GM12878 (cell line): ENCODE data around the gene UBR3. TPM values are rescaled to one million over a fixed set of nuclear protein-coding genes. Genes with fewer than 3 reads are reported as not detected.

Experiments
- ATAC-seq: fragments of 200-7000 bp; cut with Tn5 transposase; 3 replicates; pipeline ENCODE4 v1.9.1; 2020; ENCODE audit warnings: mild to moderate bottlenecking, moderate library complexity
- BruUV-seq: library from RNA; stranded (reverse); fragments of 400-500 nt; replicated peaks from 2 replicates; lab custom pipeline; 2021; lab: Mats Ljungman, UMichigan
- CTCF ChIA-PET: fragments of 300-600 bp; sonication (Branson Sonifier 250); formaldehyde crosslinking; extraction: SDS; loops from one replicate; lab custom pipeline; 2021; ENCODE audit warnings: inconsistent platforms; lab: Yijun Ruan, JAX
- POLR2A ChIA-PET: fragments of 350-600 bp; formaldehyde crosslinking; extraction: SDS; loops from one replicate; lab custom pipeline; 2021; ENCODE audit warnings: inconsistent platforms; lab: Charles Lee
- RAD21 ChIA-PET: fragments of 300-600 bp; sonication (Branson Sonifier 250); formaldehyde crosslinking; loops from one replicate; lab custom pipeline; 2023; ENCODE audit warnings: antibody characterized with exemption; ENCODE audit not compliant: unreplicated experiment; lab: Charles Lee
- SMC1A ChIA-PET: fragments of 300-600 bp; sonication (Branson Sonifier 250); formaldehyde crosslinking; loops from one replicate; lab custom pipeline; 2023; ENCODE audit not compliant: unreplicated experiment, uncharacterized antibody; lab: Charles Lee
- DNase-seq: peaks from one replicate; pipeline ENCODE4 v3.0.0-alpha.2; 2011; ENCODE audit warnings: low read depth, low spot score
- FAIRE-seq: peaks from 3 replicates; lab custom pipeline; 2011; peaks lifted over from hg19 to GRCh38; lab: Jason Lieb, UNC
- H2AFZ ChIP-seq: 2 replicates; pipeline ENCODE4 v1.6.0; 2011; ENCODE audit warnings: low read depth, low read length, control low read depth; ENCODE audit not compliant: control insufficient read depth
- H3K27ac ChIP-seq: 2 replicates; pipeline ENCODE4 v1.5.1; 2011; ENCODE audit warnings: control low read depth; ENCODE audit not compliant: control insufficient read depth, insufficient read depth
- H3K27me3 ChIP-seq, 2 experiments: replicated peaks in 1 of 2; 2 replicates each; pipeline versions ENCODE4 v1.6.0 to v1.6.1; 2011; ENCODE audit warnings: low read length in 1 of 2; ENCODE audit not compliant: control insufficient read depth in 2 of 2, insufficient read depth in 2 of 2
- H3K36me3 ChIP-seq, 2 experiments: 2 replicates each; pipeline ENCODE4 v1.5.1; 2011; ENCODE audit warnings: low read length in 1 of 2; ENCODE audit not compliant: control insufficient read depth in 2 of 2, insufficient read depth in 2 of 2
- H3K4me1 ChIP-seq: 2 replicates; pipeline ENCODE4 v1.6.1; 2011; ENCODE audit warnings: mild to moderate bottlenecking, low read length, moderate library complexity, mixed read lengths; ENCODE audit not compliant: control insufficient read depth, insufficient read depth
- H3K4me2 ChIP-seq: 2 replicates; pipeline ENCODE4 v1.6.0; 2011; ENCODE audit warnings: control low read depth; ENCODE audit not compliant: control insufficient read depth, insufficient read depth
- H3K4me3 ChIP-seq: fragments of 200-600 bp; sonication (generic); 2 replicates; pipeline ENCODE4 v1.5.1; 2016
- H3K79me2 ChIP-seq: 2 replicates; pipeline ENCODE4 v1.6.0; 2011; ENCODE audit warnings: low read length; ENCODE audit not compliant: control insufficient read depth, insufficient read depth
- H3K9ac ChIP-seq: 2 replicates; pipeline ENCODE4 v1.8.0; 2011; ENCODE audit warnings: low read length, control low read depth, mixed read lengths; ENCODE audit not compliant: control insufficient read depth, insufficient read depth
- H3K9me3 ChIP-seq: replicated peaks from 3 replicates; pipeline ENCODE4 v1.5.1; 2011; ENCODE audit warnings: mild to moderate bottlenecking, low read length; ENCODE audit not compliant: control insufficient read depth, insufficient read depth
- H4K20me1 ChIP-seq: 2 replicates; pipeline ENCODE4 v1.6.0; 2011; ENCODE audit not compliant: control insufficient read depth, insufficient read depth
- ATF7 ChIP-seq: fragments of 450-650 bp; IDR thresholded peaks from 2 replicates; pipeline ENCODE4 v1.6.1; 2016; ENCODE audit warnings: low read depth, mild to moderate bottlenecking
- CBFB ChIP-seq: IDR thresholded peaks from 2 replicates; pipeline ENCODE4 v1.6.1; 2016; ENCODE audit warnings: antibody characterized with exemption, low read depth
- CREB1 ChIP-seq: IDR thresholded peaks from 2 replicates; pipeline ENCODE4 v1.6.1; 2012; ENCODE audit warnings: low read depth, mild to moderate bottlenecking, inconsistent platforms
- EED ChIP-seq: sonication (generic); IDR thresholded peaks from 2 replicates; pipeline ENCODE4 v1.6.1; 2016; ENCODE audit warnings: antibody characterized with exemption, low read depth
- EP300 ChIP-seq, 2 experiments: fragments of 150-350 bp in 1 of 2; IDR thresholded peaks; 2 replicates each; pipeline ENCODE4 v1.6.1; 2011 to 2012; ENCODE audit warnings: low read depth in 2 of 2, low read length in 2 of 2, borderline replicate concordance in 1 of 2, improper control_type of control experiment in 1 of 2, inconsistent platforms in 1 of 2; ENCODE audit not compliant: control insufficient read depth in 1 of 2
- FOXM1 ChIP-seq: IDR thresholded peaks from 2 replicates; pipeline ENCODE4 v1.6.1; 2012; ENCODE audit warnings: low read depth, mild to moderate bottlenecking, inconsistent platforms, low read length, moderate library complexity
- JUND ChIP-seq: IDR thresholded peaks from 2 replicates; pipeline ENCODE4 v1.6.1; 2012; ENCODE audit warnings: low read depth, mild to moderate bottlenecking, low read length, improper control_type of control experiment, moderate library complexity
- MEF2B ChIP-seq: fragments of 450-650 bp; IDR thresholded peaks from 2 replicates; pipeline ENCODE4 v1.6.1; 2018; ENCODE audit warnings: mild to moderate bottlenecking, moderate library complexity; ENCODE audit not compliant: partially characterized antibody, poor library complexity, severe bottlenecking
- MTA2 ChIP-seq: fragments of 450-650 bp; IDR thresholded peaks from 2 replicates; pipeline ENCODE4 v1.6.1; 2016; ENCODE audit warnings: low read depth, mild to moderate bottlenecking, moderate library complexity
- MTA3 ChIP-seq: IDR thresholded peaks from 2 replicates; pipeline ENCODE4 v1.6.1; 2012; ENCODE audit warnings: low read length, inconsistent platforms, borderline replicate concordance
- NFYA ChIP-seq: IDR thresholded peaks from 2 replicates; pipeline ENCODE4 v1.6.1; 2011; ENCODE audit warnings: low read depth, mild to moderate bottlenecking, low read length, improper control_type of control experiment, borderline replicate concordance
- SUZ12 ChIP-seq: fragments of 200-600 bp; sonication (generic); IDR thresholded peaks from one replicate; pipeline ENCODE4 v1.6.1; 2018; ENCODE audit warnings: antibody characterized with exemption, mild to moderate bottlenecking; ENCODE audit not compliant: unreplicated experiment
- TBL1XR1 ChIP-seq: IDR thresholded peaks from 2 replicates; pipeline ENCODE4 v1.6.1; 2012; ENCODE audit warnings: low read depth, low read length, improper control_type of control experiment
- WGBS: methylation state at CpG from one replicate; pipeline ENCODE4 v1.1.6; 2016; ENCODE audit warnings: low lambda C conversion rate; ENCODE audit not compliant: insufficient replicate concordance, insufficient coverage; ENCODE audit errors: missing lambda C conversion rate; 5-methylcytosine and 5-hydroxymethylcytosine counted together
- in situ Hi-C: fragments of 300-500 bp; cut with MboI; formaldehyde crosslinking; loops from 9 replicates; pipeline ENCODE4 v1.14.3; 2018; ENCODE audit warnings: mixed read lengths
- intact Hi-C: fragments of 100-400 bp; cut with micrococcal nuclease; formaldehyde crosslinking; loops from one replicate; pipeline ENCODE4 v1.14.2; 2022; ENCODE audit not compliant: unreplicated experiment
- polyA plus RNA-seq, 11 experiments: library from polyadenylated mRNA; depleted of rRNA in 4 of 11; unstranded in 6 of 11; stranded (reverse) in 5 of 11; fragments of >200 nt; fragmentation: Nextera tagmentation in 4 of 11; fragmentation: Illumina TruSeq in 1 of 11; extraction: Ambion mirVana in 4 of 11; extraction: Trizol in 1 of 11; gene quantifications; 1 replicate in 1 of 11; 2 replicates in 10 of 11; pipeline versions ENCODE4 v1.2.1 to v1.2.3, GENCODE V29; 2011 to 2016; ENCODE audit warnings: inconsistent platforms in 2 of 11, missing spikeins in 2 of 11, low read depth in 1 of 11
- total RNA-seq, 4 experiments: library from RNA; depleted of rRNA in 3 of 4; stranded (reverse); fragments of >200 nt in 3 of 4; fragmentation: Illumina TruSeq in 1 of 4; extraction: Trizol in 1 of 4; gene quantifications; 2 replicates each; pipeline versions ENCODE4 v1.2.1 to v1.2.3, GENCODE V29; 2013 to 2021
- TF ChIP-seq, protein P1 (sequence below): fragments of 450-650 bp; IDR thresholded peaks from 2 replicates; pipeline ENCODE4 v1.6.1; 2017; ENCODE audit warnings: borderline replicate concordance
- TF ChIP-seq, protein P2 (sequence below): fragments of 450-650 bp; IDR thresholded peaks from 2 replicates; pipeline ENCODE4 v1.6.1; 2018; ENCODE audit warnings: mild to moderate bottlenecking, low read depth, moderate library complexity; ENCODE audit not compliant: partially characterized antibody
- TF ChIP-seq, protein P3 (sequence below): IDR thresholded peaks from 2 replicates; pipeline ENCODE4 v1.6.1; 2012; ENCODE audit warnings: low read depth, low read length, improper control_type of control experiment
- TF ChIP-seq, protein P4 (sequence below): fragments of 450-650 bp; IDR thresholded peaks from 2 replicates; pipeline ENCODE4 v1.6.1; 2017; ENCODE audit warnings: mild to moderate bottlenecking, low read depth, inconsistent platforms; ENCODE audit not compliant: poor library complexity, severe bottlenecking

UBR3 gene
- total and polyA plus RNA-seq, 10 of the 15 experiments (the other 5 are each of a cell fraction or from before 2014, with no cell fraction given) = 3.8 to 22.9 (median 11.2) TPM

DNA sequence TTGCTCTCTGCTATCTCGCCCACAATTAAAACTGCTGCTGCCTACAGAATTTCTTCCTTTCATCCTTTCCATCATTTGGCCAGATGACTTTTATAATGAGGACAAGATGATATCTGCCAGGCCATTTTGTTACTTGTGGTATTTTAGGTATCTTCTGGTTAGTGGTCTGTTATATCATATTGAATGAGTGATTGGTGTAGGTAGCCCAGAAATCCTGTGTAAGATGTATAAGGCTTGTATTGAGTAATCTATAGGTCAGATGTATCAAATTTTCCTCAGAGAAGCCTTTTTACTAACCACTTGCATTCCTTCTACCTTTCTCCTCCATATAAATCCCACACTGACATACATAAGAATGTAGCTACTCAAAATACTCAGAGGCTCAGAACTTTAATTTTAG lies 118.3 kb downstream of the UBR3 start:
- TSS peak; percentile 39 for BruUV-seq
- ATAC-seq (no peak), FAIRE-seq (no peak), DNase-seq (no peak)
- H3K4me2 ChIP-seq = no peak overlapping the region
- in situ Hi-C loops (no loop called here), intact Hi-C loops (no loop called here)
- no peak overlapping the region for H3K4me3 ChIP-seq
- H3K79me2 ChIP-seq = no peaks in the 10 kb centered on the region
- H3K27ac ChIP-seq = no peak overlapping the region
- ChIA-PET POLR2A (no interaction called here), SMC1A (no interaction called here), RAD21 (no interaction called here), CTCF (no interaction called here)
- no peaks in the 10 kb centered on the region for H3K9me3 ChIP-seq
- no peaks in the 10 kb centered on the region for H4K20me1 ChIP-seq
- peaks cover 0 to 4% of the 10 kb centered on the region in 2 experiments; a peak in 1 of 4 replicates for H3K36me3 ChIP-seq
- no peaks in the 10 kb centered on the region for H3K4me1 ChIP-seq
- whole genome bisulfite sequencing = 87% methylated on average over 1 of the region's 1 CpG
- H2AFZ ChIP-seq = no peak overlapping the region
- H3K9ac ChIP-seq = no peak overlapping the region
- no peaks in the 10 kb centered on the region for H3K27me3 ChIP-seq
- TF ChIP-seq ATF7 (no peak), EED (no peak), MEF2B (no peak), SUZ12 (no peak), JUND (no peak), CBFB (no peak), MTA2 (no peak), EP300 (IDR thresholded peaks at IDR 0.05; ENCODE audit: borderline replicate concordance in 1 of 2, control insufficient read depth in 1 of 2, low read depth in 2 of 2, low read length in 2 of 2) (no peak), TBL1XR1 (no peak), CREB1 (no peak), MTA3 (no peak), NFYA (no peak), FOXM1 (no peak)
- TF ChIP-seq, protein P1, sequence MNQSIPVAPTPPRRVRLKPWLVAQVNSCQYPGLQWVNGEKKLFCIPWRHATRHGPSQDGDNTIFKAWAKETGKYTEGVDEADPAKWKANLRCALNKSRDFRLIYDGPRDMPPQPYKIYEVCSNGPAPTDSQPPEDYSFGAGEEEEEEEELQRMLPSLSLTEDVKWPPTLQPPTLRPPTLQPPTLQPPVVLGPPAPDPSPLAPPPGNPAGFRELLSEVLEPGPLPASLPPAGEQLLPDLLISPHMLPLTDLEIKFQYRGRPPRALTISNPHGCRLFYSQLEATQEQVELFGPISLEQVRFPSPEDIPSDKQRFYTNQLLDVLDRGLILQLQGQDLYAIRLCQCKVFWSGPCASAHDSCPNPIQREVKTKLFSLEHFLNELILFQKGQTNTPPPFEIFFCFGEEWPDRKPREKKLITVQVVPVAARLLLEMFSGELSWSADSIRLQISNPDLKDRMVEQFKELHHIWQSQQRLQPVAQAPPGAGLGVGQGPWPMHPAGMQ = no peak
- TF ChIP-seq, protein P2, sequence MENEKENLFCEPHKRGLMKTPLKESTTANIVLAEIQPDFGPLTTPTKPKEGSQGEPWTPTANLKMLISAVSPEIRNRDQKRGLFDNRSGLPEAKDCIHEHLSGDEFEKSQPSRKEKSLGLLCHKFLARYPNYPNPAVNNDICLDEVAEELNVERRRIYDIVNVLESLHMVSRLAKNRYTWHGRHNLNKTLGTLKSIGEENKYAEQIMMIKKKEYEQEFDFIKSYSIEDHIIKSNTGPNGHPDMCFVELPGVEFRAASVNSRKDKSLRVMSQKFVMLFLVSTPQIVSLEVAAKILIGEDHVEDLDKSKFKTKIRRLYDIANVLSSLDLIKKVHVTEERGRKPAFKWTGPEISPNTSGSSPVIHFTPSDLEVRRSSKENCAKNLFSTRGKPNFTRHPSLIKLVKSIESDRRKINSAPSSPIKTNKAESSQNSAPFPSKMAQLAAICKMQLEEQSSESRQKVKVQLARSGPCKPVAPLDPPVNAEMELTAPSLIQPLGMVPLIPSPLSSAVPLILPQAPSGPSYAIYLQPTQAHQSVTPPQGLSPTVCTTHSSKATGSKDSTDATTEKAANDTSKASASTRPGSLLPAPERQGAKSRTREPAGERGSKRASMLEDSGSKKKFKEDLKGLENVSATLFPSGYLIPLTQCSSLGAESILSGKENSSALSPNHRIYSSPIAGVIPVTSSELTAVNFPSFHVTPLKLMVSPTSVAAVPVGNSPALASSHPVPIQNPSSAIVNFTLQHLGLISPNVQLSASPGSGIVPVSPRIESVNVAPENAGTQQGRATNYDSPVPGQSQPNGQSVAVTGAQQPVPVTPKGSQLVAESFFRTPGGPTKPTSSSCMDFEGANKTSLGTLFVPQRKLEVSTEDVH = no peak
- TF ChIP-seq, protein P3, sequence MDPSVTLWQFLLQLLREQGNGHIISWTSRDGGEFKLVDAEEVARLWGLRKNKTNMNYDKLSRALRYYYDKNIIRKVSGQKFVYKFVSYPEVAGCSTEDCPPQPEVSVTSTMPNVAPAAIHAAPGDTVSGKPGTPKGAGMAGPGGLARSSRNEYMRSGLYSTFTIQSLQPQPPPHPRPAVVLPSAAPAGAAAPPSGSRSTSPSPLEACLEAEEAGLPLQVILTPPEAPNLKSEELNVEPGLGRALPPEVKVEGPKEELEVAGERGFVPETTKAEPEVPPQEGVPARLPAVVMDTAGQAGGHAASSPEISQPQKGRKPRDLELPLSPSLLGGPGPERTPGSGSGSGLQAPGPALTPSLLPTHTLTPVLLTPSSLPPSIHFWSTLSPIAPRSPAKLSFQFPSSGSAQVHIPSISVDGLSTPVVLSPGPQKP = no peak
- TF ChIP-seq, protein P4, sequence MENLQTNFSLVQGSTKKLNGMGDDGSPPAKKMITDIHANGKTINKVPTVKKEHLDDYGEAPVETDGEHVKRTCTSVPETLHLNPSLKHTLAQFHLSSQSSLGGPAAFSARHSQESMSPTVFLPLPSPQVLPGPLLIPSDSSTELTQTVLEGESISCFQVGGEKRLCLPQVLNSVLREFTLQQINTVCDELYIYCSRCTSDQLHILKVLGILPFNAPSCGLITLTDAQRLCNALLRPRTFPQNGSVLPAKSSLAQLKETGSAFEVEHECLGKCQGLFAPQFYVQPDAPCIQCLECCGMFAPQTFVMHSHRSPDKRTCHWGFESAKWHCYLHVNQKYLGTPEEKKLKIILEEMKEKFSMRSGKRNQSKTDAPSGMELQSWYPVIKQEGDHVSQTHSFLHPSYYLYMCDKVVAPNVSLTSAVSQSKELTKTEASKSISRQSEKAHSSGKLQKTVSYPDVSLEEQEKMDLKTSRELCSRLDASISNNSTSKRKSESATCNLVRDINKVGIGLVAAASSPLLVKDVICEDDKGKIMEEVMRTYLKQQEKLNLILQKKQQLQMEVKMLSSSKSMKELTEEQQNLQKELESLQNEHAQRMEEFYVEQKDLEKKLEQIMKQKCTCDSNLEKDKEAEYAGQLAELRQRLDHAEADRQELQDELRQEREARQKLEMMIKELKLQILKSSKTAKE = no peak
